ENCODE data around the gene LEMD2. TPM values are rescaled to one million over a fixed set of nuclear protein-coding genes. Genes with fewer than 3 reads are reported as not detected.

LEMD2 gene
- total and polyA plus RNA-seq, 9 of the 15 experiments (the other 6 are each of a cell fraction or from before 2014, with no cell fraction given): 0.32 to 46.3 (median 30.8) TPM

DNA sequence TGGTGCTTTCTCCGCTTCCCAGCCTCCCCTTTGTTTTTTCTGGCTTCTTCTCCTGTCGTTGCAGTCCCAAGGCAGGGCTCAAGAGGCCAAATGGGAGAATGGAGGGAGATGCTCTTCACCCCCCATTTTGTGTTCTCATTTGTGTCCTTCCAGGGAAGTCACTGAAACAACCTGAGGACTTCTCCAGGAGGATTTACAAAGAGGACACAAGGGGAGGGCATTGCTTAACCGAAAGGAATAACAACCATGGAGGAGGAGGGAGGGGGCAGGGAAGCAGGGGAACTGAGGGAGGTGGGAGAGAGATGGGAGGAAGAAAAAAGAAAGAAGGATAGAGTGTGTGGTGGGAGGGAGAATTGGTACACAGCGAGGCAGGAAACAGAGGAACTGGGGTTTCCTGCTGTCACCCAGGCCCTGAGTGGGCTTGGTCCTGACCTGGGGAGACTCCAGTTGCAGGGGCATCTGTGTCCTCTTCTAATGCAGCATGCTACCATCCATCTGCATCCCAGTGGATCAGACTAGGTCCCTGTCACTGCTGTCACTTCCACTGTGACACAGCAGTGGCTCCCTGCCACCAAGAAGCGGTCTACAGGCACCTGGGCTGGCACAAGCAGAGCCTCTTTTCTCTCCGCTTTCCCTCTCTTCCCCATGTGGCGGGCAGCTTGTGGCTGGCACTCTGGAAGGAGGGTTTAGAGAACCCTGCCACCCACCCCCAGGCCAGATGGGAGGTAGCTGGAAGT lies 32.0 kb upstream of the LEMD2 start:
- no peak for FAIRE-seq
- ChIA-PET CTCF (ENCODE audit: low intra/inter-chr PET ratio) (no interaction called here), POLR2A (interaction anchor here (1.2 to 1.6 kb wide), 2 partner anchors 19 to 28 kb away, joined by 3 to 7 read pairs; no protein-coding TSS in a partner anchor)
- Histone ChIP-seq H3K27ac (ENCODE audit: extremely low read depth, low read depth, low read length) (no peak overlapping the region), H3K9me3 (replicated peaks; ENCODE audit: control insufficient read depth, insufficient read depth, low read depth, low read length) (no peaks in the 10 kb centered on the region), H3K4me2 (ENCODE audit: insufficient read depth, low read length) (no peak overlapping the region), H3K9me1 (ENCODE audit: control insufficient read depth, insufficient read depth, low read length) (no peaks in the 10 kb centered on the region), H3K4me1 (replicated peaks in 1 of 2; ENCODE audit: control insufficient read depth in 2 of 2, insufficient read depth in 2 of 2, low read length in 2 of 2) (peaks cover 0 to 9% of the 10 kb centered on the region in 2 experiments; a peak in 2 of 5 replicates), H4K20me1 (replicated peaks; ENCODE audit: control insufficient read depth, insufficient read depth, low read length) (no peaks in the 10 kb centered on the region), H3K9ac (ENCODE audit: insufficient read depth in 1 of 2, low read depth in 2 of 2, low read length in 2 of 2) (no peak overlapping the region; a peak in 1 of 4 replicates), H3K79me2 (ENCODE audit: control insufficient read depth, insufficient read depth, low read length) (no peaks in the 10 kb centered on the region), H2AFZ (ENCODE audit: low read depth, low read length) (no peak overlapping the region), H3K4me3 (no peak overlapping the region), H3K36me3 (ENCODE audit: control insufficient read depth, insufficient read depth, low read length) (no peaks in the 10 kb centered on the region), H3K27me3 (ENCODE audit: control insufficient read depth in 2 of 2, insufficient read depth in 2 of 2, low read length in 2 of 2) (peaks cover 16 to 73% of the 10 kb centered on the region in 2 experiments)
- no TSS peak for BruUV-seq (replicated peaks)
- no peak for DNase-seq (ENCODE audit: extremely low read depth in 1 of 4, low spot score in 3 of 4)
- 9% methylated on average over 6 of the region's 7 CpGs for WGBS (ENCODE audit: insufficient coverage, low coverage, missing lambda C conversion rate)
- in situ Hi-C loops (cut with MboI) (no loop called here), intact Hi-C loops (cut with micrococcal nuclease) (no loop called here)
- TF ChIP-seq, protein P1, sequence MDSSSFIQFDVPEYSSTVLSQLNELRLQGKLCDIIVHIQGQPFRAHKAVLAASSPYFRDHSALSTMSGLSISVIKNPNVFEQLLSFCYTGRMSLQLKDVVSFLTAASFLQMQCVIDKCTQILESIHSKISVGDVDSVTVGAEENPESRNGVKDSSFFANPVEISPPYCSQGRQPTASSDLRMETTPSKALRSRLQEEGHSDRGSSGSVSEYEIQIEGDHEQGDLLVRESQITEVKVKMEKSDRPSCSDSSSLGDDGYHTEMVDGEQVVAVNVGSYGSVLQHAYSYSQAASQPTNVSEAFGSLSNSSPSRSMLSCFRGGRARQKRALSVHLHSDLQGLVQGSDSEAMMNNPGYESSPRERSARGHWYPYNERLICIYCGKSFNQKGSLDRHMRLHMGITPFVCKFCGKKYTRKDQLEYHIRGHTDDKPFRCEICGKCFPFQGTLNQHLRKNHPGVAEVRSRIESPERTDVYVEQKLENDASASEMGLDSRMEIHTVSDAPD (CRISPR knock-in tag; IDR thresholded peaks at IDR 0.05): no peak
- TF ChIP-seq TARDBP (IDR thresholded peaks at IDR 0.05) (no peak), DACH1 (IDR thresholded peaks at IDR 0.05; ENCODE audit: partially characterized antibody) (no peak), MAZ (CRISPR knock-in tag; conservative IDR thresholded peaks at IDR 0.05 in 1 of 2, IDR thresholded peaks at IDR 0.05 in 1 of 2) (no peak), HDAC2 (IDR thresholded peaks at IDR 0.05) (no peak), ZNF282 (CRISPR knock-in tag; IDR thresholded peaks at IDR 0.05) (no peak), SRSF7 (optimal IDR thresholded peaks at IDR 0.05; ENCODE audit: low read depth, low read length) (no peak), DNMT1 (IDR thresholded peaks at IDR 0.05) (no peak)
- TF ChIP-seq, protein P2, sequence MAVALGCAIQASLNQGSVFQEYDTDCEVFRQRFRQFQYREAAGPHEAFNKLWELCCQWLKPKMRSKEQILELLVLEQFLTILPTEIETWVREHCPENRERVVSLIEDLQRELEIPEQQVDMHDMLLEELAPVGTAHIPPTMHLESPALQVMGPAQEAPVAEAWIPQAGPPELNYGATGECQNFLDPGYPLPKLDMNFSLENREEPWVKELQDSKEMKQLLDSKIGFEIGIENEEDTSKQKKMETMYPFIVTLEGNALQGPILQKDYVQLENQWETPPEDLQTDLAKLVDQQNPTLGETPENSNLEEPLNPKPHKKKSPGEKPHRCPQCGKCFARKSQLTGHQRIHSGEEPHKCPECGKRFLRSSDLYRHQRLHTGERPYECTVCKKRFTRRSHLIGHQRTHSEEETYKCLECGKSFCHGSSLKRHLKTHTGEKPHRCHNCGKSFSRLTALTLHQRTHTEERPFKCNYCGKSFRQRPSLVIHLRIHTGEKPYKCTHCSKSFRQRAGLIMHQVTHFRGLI (CRISPR knock-in tag; IDR thresholded peaks at IDR 0.05): no peak
- TF ChIP-seq, protein P3, sequence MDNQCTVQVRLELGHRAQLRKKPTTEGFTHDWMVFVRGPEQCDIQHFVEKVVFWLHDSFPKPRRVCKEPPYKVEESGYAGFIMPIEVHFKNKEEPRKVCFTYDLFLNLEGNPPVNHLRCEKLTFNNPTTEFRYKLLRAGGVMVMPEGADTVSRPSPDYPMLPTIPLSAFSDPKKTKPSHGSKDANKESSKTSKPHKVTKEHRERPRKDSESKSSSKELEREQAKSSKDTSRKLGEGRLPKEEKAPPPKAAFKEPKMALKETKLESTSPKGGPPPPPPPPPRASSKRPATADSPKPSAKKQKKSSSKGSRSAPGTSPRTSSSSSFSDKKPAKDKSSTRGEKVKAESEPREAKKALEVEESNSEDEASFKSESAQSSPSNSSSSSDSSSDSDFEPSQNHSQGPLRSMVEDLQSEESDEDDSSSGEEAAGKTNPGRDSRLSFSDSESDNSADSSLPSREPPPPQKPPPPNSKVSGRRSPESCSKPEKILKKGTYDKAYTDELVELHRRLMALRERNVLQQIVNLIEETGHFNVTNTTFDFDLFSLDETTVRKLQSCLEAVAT (IDR thresholded peaks at IDR 0.05): no peak
- TF ChIP-seq, protein P4, sequence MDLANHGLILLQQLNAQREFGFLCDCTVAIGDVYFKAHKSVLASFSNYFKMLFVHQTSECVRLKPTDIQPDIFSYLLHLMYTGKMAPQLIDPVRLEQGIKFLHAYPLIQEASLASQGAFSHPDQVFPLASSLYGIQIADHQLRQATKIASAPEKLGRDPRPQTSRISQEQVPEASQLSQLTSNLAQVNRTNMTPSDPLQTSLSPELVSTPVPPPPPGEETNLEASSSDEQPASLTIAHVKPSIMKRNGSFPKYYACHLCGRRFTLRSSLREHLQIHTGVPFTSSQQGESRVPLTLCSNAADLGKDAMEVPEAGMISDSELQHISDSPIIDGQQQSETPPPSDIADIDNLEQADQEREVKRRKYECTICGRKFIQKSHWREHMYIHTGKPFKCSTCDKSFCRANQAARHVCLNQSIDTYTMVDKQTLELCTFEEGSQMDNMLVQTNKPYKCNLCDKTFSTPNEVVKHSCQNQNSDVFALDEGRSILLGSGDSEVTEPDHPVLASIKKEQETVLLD (IDR thresholded peaks at IDR 0.05): no peak
- TF ChIP-seq, protein P5, sequence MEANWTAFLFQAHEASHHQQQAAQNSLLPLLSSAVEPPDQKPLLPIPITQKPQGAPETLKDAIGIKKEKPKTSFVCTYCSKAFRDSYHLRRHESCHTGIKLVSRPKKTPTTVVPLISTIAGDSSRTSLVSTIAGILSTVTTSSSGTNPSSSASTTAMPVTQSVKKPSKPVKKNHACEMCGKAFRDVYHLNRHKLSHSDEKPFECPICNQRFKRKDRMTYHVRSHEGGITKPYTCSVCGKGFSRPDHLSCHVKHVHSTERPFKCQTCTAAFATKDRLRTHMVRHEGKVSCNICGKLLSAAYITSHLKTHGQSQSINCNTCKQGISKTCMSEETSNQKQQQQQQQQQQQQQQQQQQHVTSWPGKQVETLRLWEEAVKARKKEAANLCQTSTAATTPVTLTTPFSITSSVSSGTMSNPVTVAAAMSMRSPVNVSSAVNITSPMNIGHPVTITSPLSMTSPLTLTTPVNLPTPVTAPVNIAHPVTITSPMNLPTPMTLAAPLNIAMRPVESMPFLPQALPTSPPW (CRISPR knock-in tag; IDR thresholded peaks at IDR 0.05): no peak
- no peak for ATAC-seq

Measured in K562 (cell line).